Tibial nerve (tissue), 4 donors: Measurements from ENCODE around the gene ALX4. TPM values are rescaled to one million over a fixed set of nuclear protein-coding genes. Genes with fewer than 3 reads are reported as not detected.

Source experiments
- DNase-seq, 2 donors: peaks; one replicate each; pipeline ENCODE4 v3.0.0-alpha.2; 2019; ENCODE audit warnings: low spot score in 2 of 2
- H3K27ac ChIP-seq, 4 donors: fragments of 200-600 bp; sonication (generic) in 3 of 4; one replicate each; pipeline ENCODE4 v1.5.1; 2017 to 2019; ENCODE audit warnings: mild to moderate bottlenecking in 1 of 4
- H3K27me3 ChIP-seq, 2 donors: fragments of 200-600 bp; sonication (generic) in 1 of 2; one replicate each; pipeline versions ENCODE4 v1.5.1 to v1.6.0; 2017 to 2019
- H3K36me3 ChIP-seq, 3 donors: fragments of 200-600 bp; sonication (generic); one replicate each; pipeline ENCODE4 v1.5.1; 2018 to 2019
- H3K4me1 ChIP-seq, 4 donors: fragments of 200-600 bp; sonication (generic) in 3 of 4; one replicate each; pipeline ENCODE4 v1.5.1; 2017 to 2019
- H3K4me3 ChIP-seq, 4 donors: fragments of 200-600 bp; sonication (generic) in 3 of 4; one replicate each; pipeline ENCODE4 v1.5.1; 2017 to 2019; ENCODE audit warnings: mild to moderate bottlenecking in 1 of 4, moderate library complexity in 1 of 4
- H3K9me3 ChIP-seq, 4 donors: fragments of 200-600 bp; sonication (generic) in 3 of 4; one replicate each; pipeline ENCODE4 v1.5.1; 2017 to 2019
- EP300 ChIP-seq, 2 donors: sonication (generic); formaldehyde crosslinking; IDR thresholded peaks; one replicate each; pipeline ENCODE4 v1.6.1; 2017; ENCODE audit warnings: antibody characterized with exemption in 2 of 2, mild to moderate bottlenecking in 1 of 2
- POLR2A ChIP-seq, 2 donors: fragments of 450-650 bp; IDR thresholded peaks; one replicate each; pipeline ENCODE4 v1.6.1; 2017; ENCODE audit warnings: antibody characterized with exemption in 2 of 2, mild to moderate bottlenecking in 2 of 2, moderate library complexity in 2 of 2
- WGBS, 2 donors: methylation state at CpG; one replicate each; pipeline ENCODE4 v1.1.5; 2018; 5-methylcytosine and 5-hydroxymethylcytosine counted together
- total RNA-seq, 4 donors: library from RNA; depleted of rRNA; stranded (reverse); fragments of >200 nt; gene quantifications; one replicate each; pipeline ENCODE4 v1.1.0, GENCODE V29; 2016
- TF ChIP-seq, protein P1 (sequence below), 5 experiments: fragments of 200-600 bp in 3 of 5; fragments of 450-650 bp in 2 of 5; sonication (generic) in 3 of 5; IDR thresholded peaks; one replicate each; pipeline ENCODE4 v1.5.1; 2016 to 2019; ENCODE audit warnings: antibody characterized with exemption in 5 of 5, mild to moderate bottlenecking in 3 of 5, moderate library complexity in 2 of 5

The ALX4 gene
- total RNA-seq, 4 donors from 2014 or later: under 0.01 to 0.30 (median 0.22) TPM; not detected in 1

DNA sequence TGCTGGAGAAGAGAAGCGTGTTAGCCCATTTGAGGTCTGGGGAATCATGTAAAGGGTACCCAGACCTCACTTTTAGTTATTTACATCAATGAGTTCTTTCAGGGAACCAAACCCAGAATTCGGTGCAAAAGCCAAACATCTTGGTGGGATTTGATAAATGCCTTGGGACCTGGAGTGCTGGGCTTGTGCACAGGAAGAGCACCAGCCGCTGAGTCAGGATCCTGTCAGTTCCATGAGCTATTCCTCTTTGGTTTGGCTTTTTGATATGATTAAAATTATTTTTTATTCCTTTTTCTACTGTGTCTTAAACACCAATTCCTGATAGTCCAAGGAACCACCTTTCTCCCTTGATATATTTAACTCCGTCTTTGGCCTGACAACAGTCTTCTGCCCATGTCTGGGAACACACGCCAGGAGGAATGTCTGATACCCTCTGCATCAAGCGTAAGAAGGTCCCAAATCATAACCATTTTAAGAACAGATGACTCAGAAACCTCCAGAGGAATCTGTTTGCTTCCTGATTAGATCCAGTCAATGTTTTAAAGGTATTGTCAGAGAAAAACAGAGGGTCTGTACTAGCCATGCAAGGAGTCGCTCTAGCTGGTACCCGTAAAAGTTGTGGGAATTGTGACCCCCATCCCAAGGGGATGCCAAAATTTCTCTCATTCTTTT, 65.2 kb downstream of the ALX4 start:
- Histone ChIP-seq H3K27ac (no peak overlapping the region), H3K9me3 (no peaks in the 10 kb centered on the region), H3K4me1 (peaks cover 0 to 69% (median 8%) of the 10 kb centered on the region in 4 donors), H3K36me3 (peaks cover 0 to 26% (median 0%) of the 10 kb centered on the region in 3 donors), H3K27me3 (no peaks in the 10 kb centered on the region), H3K4me3 (no peak overlapping the region)
- WGBS, 2 donors: 78 to 80% methylated on average over 8 of the region's 8 CpGs
- DNase-seq: no peak
- no peak for TF ChIP-seq EP300 (IDR thresholded peaks at IDR 0.05)
- no peak for TF ChIP-seq POLR2A (IDR thresholded peaks at IDR 0.05)
- TF ChIP-seq, protein P1, sequence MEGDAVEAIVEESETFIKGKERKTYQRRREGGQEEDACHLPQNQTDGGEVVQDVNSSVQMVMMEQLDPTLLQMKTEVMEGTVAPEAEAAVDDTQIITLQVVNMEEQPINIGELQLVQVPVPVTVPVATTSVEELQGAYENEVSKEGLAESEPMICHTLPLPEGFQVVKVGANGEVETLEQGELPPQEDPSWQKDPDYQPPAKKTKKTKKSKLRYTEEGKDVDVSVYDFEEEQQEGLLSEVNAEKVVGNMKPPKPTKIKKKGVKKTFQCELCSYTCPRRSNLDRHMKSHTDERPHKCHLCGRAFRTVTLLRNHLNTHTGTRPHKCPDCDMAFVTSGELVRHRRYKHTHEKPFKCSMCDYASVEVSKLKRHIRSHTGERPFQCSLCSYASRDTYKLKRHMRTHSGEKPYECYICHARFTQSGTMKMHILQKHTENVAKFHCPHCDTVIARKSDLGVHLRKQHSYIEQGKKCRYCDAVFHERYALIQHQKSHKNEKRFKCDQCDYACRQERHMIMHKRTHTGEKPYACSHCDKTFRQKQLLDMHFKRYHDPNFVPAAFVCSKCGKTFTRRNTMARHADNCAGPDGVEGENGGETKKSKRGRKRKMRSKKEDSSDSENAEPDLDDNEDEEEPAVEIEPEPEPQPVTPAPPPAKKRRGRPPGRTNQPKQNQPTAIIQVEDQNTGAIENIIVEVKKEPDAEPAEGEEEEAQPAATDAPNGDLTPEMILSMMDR (IDR thresholded peaks at IDR 0.05): no peak

DNA sequence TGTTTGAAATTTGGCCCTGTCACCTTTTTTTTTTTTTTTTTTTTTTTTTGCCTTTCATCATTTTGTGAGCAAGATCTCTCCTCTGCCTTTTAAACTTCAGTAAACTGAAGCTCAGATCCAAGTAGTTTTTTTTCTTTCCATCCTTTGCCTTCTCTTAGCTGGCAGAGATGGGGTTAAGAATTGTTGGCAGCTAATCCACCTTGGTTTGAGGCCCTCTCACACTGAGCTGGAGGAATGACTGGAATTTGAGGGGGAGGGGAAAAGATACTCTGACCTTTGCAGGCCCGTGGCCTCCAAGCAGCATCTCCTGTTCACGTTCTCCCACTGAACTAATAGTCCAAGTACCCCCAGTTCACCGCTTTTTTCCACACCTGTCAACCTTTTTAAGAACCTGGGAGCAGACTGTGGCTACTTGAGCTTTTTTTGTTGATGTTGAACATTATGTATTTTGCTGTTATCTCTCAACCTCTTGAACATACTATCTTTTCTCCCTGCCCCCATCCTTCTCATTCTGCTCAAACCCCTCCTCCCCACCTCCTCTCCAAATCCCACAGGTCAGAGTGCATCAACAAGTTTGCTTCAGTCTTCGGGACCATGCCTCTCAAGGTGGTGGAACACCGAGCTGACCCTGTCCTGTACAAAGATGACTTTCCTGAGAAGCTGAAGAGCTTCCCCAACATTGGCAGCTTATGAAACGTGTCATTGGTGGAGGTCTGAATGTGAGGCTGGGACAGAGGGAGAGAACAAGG, 66.2 kb downstream of the ALX4 start:
- Histone ChIP-seq H3K36me3 (peaks cover 0 to 16% (median 0%) of the 10 kb centered on the region in 3 donors), H3K27me3 (no peaks in the 10 kb centered on the region), H3K4me3 (no peak overlapping the region), H3K9me3 (no peaks in the 10 kb centered on the region), H3K27ac (peak overlapping the region in 2 of 4 donors; percentile 19 to 33), H3K4me1 (peaks cover 0 to 68% (median 8%) of the 10 kb centered on the region in 4 donors)
- DNase-seq: no peak
- TF ChIP-seq EP300 (IDR thresholded peaks at IDR 0.05): no peak
- TF ChIP-seq POLR2A (IDR thresholded peaks at IDR 0.05): no peak
- TF ChIP-seq, protein P1 (IDR thresholded peaks at IDR 0.05): no peak
- 43 to 46% methylated on average over 6 of the region's 6 CpGs for WGBS, 2 donors

DNA sequence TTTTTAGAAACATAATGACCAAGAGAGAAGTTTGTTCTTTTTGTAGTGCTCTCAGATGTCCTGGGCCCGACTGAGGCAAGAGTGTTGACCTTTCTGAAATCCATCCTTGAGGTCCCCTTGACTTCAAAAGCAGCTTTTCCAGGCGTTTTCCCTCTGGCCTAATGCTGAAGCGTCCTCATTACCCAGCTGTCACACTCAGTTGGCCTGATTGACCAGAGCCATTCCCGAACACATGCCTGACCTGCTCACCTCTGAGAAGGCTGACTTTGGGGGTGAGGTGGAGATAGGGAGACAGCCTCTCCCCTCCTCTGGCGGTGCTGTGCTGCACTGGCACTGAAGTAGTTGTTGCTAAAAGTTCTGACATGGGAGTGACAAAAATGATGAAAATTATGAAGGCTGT, 66.9 kb downstream of the ALX4 start:
- TF ChIP-seq EP300 (IDR thresholded peaks at IDR 0.05) (no peak), POLR2A (IDR thresholded peaks at IDR 0.05) (no peak)
- TF ChIP-seq, protein P1 (IDR thresholded peaks at IDR 0.05): no peak
- 39 to 47% methylated on average over 5 of the region's 5 CpGs for WGBS, 2 donors
- H3K4me3 ChIP-seq: no peak overlapping the region
- H3K27me3 ChIP-seq: no peaks in the 10 kb centered on the region
- H3K27ac ChIP-seq: peak overlapping the region in 1 of 4 donors; percentile 52
- peaks cover 0 to 61% (median 8%) of the 10 kb centered on the region in 4 donors for H3K4me1 ChIP-seq
- no peak for DNase-seq
- H3K9me3 ChIP-seq: no peaks in the 10 kb centered on the region
- H3K36me3 ChIP-seq: peaks cover 0 to 16% (median 0%) of the 10 kb centered on the region in 3 donors

DNA sequence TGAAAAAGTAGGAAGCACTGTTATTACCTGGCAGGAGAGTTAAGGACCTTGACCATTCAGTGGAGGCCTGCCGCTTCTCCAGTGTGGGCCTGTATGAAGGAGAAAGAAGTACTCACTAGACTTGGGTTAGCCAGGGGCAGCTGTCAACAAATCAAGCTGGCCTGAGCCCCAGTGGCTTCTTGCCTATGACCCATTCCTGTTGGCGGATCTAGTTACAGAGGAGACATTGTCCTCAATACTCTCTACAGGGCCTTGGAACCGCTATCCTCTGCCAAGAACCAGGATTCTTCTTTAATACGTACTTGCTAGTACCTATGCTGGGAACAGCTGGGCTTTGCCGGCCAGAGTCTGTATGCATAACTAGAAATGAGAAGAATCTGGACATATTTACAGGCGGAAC, 68.1 kb downstream of the ALX4 start:
- DNase-seq: peak; percentile 27 to 28
- WGBS, 2 donors: 50 to 59% methylated on average over 6 of the region's 6 CpGs
- TF ChIP-seq POLR2A (IDR thresholded peaks at IDR 0.05): no peak
- TF ChIP-seq, protein P1 (IDR thresholded peaks at IDR 0.05): no peak
- TF ChIP-seq EP300 (IDR thresholded peaks at IDR 0.05): no peak
- H3K9me3 ChIP-seq: no peaks in the 10 kb centered on the region
- H3K4me3 ChIP-seq: no peak overlapping the region
- peaks cover 0 to 52% (median 7%) of the 10 kb centered on the region in 4 donors for H3K4me1 ChIP-seq
- H3K36me3 ChIP-seq: peaks cover 0 to 23% (median 0%) of the 10 kb centered on the region in 3 donors
- H3K27me3 ChIP-seq: no peaks in the 10 kb centered on the region
- H3K27ac ChIP-seq: peak overlapping the region in 1 of 4 donors; percentile 48

DNA sequence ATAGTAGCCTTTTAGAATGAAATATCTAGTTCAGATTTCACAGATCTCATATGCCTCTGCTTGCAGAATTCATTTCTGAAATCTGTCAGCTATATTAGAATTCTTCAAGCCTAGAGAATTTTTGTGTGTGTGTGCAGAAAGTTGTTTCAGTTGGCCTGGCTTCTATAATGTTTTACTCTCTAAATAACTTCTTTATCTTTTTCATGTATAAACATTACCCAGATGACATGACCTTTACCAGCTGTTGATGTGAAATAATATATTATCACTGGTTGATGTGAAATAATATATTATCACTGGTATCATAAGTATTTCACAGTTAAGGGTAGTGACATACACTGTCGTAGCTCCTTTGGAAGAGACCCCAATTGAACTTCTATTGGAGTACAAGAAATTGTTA, 72.8 kb downstream of the ALX4 start:
- Histone ChIP-seq H3K36me3 (peaks cover 0 to 26% (median 0%) of the 10 kb centered on the region in 3 donors), H3K9me3 (no peaks in the 10 kb centered on the region), H3K4me1 (peaks cover 0 to 8% (median 0%) of the 10 kb centered on the region in 4 donors), H3K27me3 (no peaks in the 10 kb centered on the region), H3K4me3 (no peak overlapping the region), H3K27ac (no peak overlapping the region)
- no peak for DNase-seq
- TF ChIP-seq EP300 (IDR thresholded peaks at IDR 0.05): no peak
- 89% methylated on average over 1 of the region's 1 CpG for WGBS, 2 donors
